ENCODE results near the gene RCAN1. TPM values are rescaled to one million over a fixed set of nuclear protein-coding genes. Genes with fewer than 3 reads are reported as not detected.

The RCAN1 gene
- total RNA-seq, 1 donor from 2014 or later = 17.7 TPM

DNA sequence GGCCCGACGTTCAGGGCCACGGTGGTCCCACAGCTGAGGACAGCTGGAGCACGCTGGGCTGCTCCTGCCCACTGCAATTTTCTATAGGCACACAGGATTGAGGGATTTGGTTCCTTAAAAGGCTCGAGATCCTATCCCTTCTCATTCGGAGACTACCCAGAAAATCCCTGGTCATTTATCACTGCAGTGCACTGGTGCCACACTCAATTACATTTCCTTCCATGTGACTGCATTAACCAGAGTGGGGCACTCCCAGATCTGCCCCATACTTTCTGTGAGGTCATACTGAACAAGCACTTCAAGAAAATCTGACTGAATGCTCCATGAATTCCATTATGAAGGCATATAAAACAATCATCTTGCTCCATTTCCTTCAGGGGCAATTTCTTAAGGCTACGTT lies 53.1 kb downstream of the RCAN1 start:
- H3K36me3 Mint-ChIP-seq (ENCODE audit: unreplicated experiment) = no peaks in the 10 kb centered on the region
- H3K4me3 Mint-ChIP-seq (ENCODE audit: unreplicated experiment) = no peak overlapping the region
- no peak for DNase-seq
- no peak overlapping the region for H3K27ac Mint-ChIP-seq (ENCODE audit: unreplicated experiment)
- TF ChIP-seq, protein P1, sequence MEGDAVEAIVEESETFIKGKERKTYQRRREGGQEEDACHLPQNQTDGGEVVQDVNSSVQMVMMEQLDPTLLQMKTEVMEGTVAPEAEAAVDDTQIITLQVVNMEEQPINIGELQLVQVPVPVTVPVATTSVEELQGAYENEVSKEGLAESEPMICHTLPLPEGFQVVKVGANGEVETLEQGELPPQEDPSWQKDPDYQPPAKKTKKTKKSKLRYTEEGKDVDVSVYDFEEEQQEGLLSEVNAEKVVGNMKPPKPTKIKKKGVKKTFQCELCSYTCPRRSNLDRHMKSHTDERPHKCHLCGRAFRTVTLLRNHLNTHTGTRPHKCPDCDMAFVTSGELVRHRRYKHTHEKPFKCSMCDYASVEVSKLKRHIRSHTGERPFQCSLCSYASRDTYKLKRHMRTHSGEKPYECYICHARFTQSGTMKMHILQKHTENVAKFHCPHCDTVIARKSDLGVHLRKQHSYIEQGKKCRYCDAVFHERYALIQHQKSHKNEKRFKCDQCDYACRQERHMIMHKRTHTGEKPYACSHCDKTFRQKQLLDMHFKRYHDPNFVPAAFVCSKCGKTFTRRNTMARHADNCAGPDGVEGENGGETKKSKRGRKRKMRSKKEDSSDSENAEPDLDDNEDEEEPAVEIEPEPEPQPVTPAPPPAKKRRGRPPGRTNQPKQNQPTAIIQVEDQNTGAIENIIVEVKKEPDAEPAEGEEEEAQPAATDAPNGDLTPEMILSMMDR (IDR thresholded peaks at IDR 0.05; ENCODE audit: partially characterized antibody, unreplicated experiment) = no peak
- no peaks in the 10 kb centered on the region for H3K4me1 Mint-ChIP-seq (ENCODE audit: low read depth, unreplicated experiment)
- peaks cover 2% of the 10 kb centered on the region for H3K9me3 Mint-ChIP-seq (ENCODE audit: unreplicated experiment)
- H3K27me3 Mint-ChIP-seq (ENCODE audit: unreplicated experiment) = peaks cover 3% of the 10 kb centered on the region

DNA sequence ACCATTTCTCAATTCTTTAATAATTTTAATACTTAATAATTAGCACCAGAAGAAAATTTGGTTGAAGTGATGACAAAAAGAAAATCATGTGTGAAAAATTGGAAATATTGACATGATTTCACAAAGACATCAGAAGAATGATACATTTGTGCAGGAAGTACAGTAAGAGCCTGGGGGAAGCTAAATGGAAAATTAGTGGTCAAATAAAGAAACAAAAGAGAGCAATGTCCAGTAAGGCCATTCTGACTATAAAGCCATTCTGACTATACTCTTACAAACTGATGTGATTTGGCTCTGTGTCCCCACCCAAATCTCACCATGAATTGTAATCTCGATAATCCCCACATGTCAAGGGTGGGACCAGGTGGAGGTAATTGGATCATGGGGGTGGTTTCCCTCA lies 54.3 kb downstream of the RCAN1 start:
- Mint-ChIP-seq H3K4me3 (ENCODE audit: unreplicated experiment) (no peak overlapping the region), H3K27me3 (ENCODE audit: unreplicated experiment) (no peaks in the 10 kb centered on the region), H3K9me3 (ENCODE audit: unreplicated experiment) (no peaks in the 10 kb centered on the region), H3K4me1 (ENCODE audit: low read depth, unreplicated experiment) (no peaks in the 10 kb centered on the region), H3K36me3 (ENCODE audit: unreplicated experiment) (no peaks in the 10 kb centered on the region), H3K27ac (ENCODE audit: unreplicated experiment) (no peak overlapping the region)
- DNase-seq = no peak
- TF ChIP-seq, protein P1 (IDR thresholded peaks at IDR 0.05; ENCODE audit: partially characterized antibody, unreplicated experiment) = no peak

DNA sequence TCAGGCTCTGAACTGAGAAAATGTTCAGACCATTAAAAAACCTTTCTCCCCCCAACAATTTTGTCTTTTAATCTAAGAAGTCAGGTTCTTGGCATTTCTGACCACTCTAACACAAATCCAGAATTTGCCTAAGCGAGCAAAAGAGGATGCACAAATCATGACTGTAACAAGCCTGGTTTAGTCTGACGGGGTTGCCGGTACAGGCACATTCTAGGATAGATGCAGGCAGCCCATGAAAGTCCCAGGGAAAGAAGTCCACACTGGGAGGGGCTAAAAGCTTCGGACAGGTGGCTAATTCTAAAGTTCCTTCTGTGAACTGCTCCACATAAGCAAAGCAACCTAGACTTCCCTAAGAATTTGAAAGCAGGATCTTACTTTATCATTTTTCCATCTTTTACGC lies 54.9 kb downstream of the RCAN1 start:
- no peak for DNase-seq
- no peak overlapping the region for H3K27ac Mint-ChIP-seq (ENCODE audit: unreplicated experiment)
- no peaks in the 10 kb centered on the region for H3K27me3 Mint-ChIP-seq (ENCODE audit: unreplicated experiment)
- H3K9me3 Mint-ChIP-seq (ENCODE audit: unreplicated experiment) = peaks cover under 1% of the 10 kb centered on the region
- TF ChIP-seq, protein P1 (IDR thresholded peaks at IDR 0.05; ENCODE audit: partially characterized antibody, unreplicated experiment) = no peak
- no peaks in the 10 kb centered on the region for H3K4me1 Mint-ChIP-seq (ENCODE audit: low read depth, unreplicated experiment)
- H3K4me3 Mint-ChIP-seq (ENCODE audit: unreplicated experiment) = no peak overlapping the region
- peaks cover 3% of the 10 kb centered on the region for H3K36me3 Mint-ChIP-seq (ENCODE audit: unreplicated experiment)

DNA sequence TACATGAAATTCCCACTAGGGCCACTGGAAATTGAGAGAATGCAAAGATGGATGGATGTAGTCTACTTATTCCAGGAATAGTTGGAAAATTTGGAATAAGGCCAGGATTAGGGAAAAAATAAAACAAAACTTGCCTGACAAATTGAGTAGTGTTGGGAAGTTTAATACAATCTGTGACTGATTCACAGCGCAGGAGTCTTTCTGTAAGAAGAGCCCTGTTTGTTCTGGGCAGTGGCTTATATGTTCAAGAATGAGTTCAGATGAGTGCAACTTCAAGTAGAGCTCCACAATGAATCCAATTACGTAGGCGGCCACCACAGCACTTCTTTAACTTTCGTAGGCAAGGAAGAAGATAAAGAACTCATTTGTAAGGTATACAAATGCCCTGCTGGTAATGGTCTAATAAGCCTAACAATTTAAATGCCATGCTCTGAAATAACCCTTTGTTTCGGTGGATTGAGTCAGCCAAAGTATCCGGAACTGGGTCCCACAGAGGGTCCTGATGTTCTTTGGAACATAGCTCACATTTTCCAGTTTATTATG lies 55.8 kb downstream of the RCAN1 start:
- H3K27me3 Mint-ChIP-seq (ENCODE audit: unreplicated experiment) = no peaks in the 10 kb centered on the region
- H3K36me3 Mint-ChIP-seq (ENCODE audit: unreplicated experiment) = peaks cover 11% of the 10 kb centered on the region

DNA sequence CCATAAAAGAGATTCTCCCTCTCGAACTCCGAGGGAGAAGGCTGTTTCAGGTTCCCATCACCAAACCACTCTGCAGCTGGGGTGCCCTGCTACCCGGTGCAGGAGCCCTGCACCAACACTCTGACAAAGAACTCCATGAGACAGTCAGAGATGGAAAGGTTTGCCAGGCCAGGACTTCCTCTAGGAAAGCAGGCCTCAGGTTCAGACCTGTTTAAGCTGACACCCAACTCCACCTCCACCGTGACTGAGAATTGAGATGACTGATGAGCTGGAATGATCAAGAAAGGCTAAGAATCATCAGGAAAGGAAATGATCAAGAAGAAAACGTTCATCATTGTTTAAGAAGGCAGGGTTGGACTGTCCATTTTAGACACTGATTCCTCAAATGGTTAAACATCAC lies 56.7 kb downstream of the RCAN1 start:
- Mint-ChIP-seq H3K9me3 (ENCODE audit: unreplicated experiment) (peaks cover 1% of the 10 kb centered on the region), H3K36me3 (ENCODE audit: unreplicated experiment) (peaks cover 13% of the 10 kb centered on the region), H3K4me3 (ENCODE audit: unreplicated experiment) (no peak overlapping the region), H3K27ac (ENCODE audit: unreplicated experiment) (no peak overlapping the region), H3K4me1 (ENCODE audit: low read depth, unreplicated experiment) (no peaks in the 10 kb centered on the region), H3K27me3 (ENCODE audit: unreplicated experiment) (no peaks in the 10 kb centered on the region)
- TF ChIP-seq, protein P1 (IDR thresholded peaks at IDR 0.05; ENCODE audit: partially characterized antibody, unreplicated experiment) = no peak
- DNase-seq = no peak

More for the DNA sequence above, 55.8 kb downstream of the RCAN1 start:
- peaks cover 1% of the 10 kb centered on the region for H3K9me3 Mint-ChIP-seq (ENCODE audit: unreplicated experiment)
- DNase-seq = no peak
- no peak overlapping the region for H3K4me3 Mint-ChIP-seq (ENCODE audit: unreplicated experiment)
- no peaks in the 10 kb centered on the region for H3K4me1 Mint-ChIP-seq (ENCODE audit: low read depth, unreplicated experiment)
- TF ChIP-seq, protein P1 (IDR thresholded peaks at IDR 0.05; ENCODE audit: partially characterized antibody, unreplicated experiment) = no peak
- H3K27ac Mint-ChIP-seq (ENCODE audit: unreplicated experiment) = no peak overlapping the region

Data from glutamatergic neuron (in vitro differentiated cells).